ENCODE data around the gene PCDHGA7. TPM values are rescaled to one million over a fixed set of nuclear protein-coding genes. Genes with fewer than 3 reads are reported as not detected.
A peak's percentile ranks its signal among the peaks of the same experiment; 100 is the strongest.
"Not testable (repeated sequence)": the region's sequence is repeated elsewhere in the genome, so short reads cannot be mapped to it uniquely, and the experiment has no call there.

PCDHGA7 gene
- total RNA-seq, 1 experiment from 2014 or later, result 0.54 TPM

- DNase-seq (ENCODE audit: extremely low read depth, low read depth), result no peak
Measured at GRCh38 chr5:141366016-141366896, 16.3 kb upstream of the PCDHGA7 start.

GRCh38 chr5:141369994-141370848 lies 12.3 kb upstream of the PCDHGA7 start, which contains the start of gene PCDHGB3:
Gene PCDHGB3 (plus strand): TSS chr5:141370242. CDS start chr5:141370395, 153 bp downstream.
- DNase-seq (ENCODE audit: extremely low read depth, low read depth), result no peak

- DNase-seq (ENCODE audit: extremely low read depth, low read depth), result no peak
Measured at GRCh38 chr5:141371572-141372475, 10.7 kb upstream of the PCDHGA7 start.

- DNase-seq (ENCODE audit: extremely low read depth, low read depth), result no peak
Measured at GRCh38 chr5:141373673-141374317, 8.7 kb upstream of the PCDHGA7 start, which contains the start of gene PCDHGA6. Gene PCDHGA6 (plus strand): TSS chr5:141373891. CDS start chr5:141374084, 193 bp downstream.

- no peak for DNase-seq (ENCODE audit: extremely low read depth, low read depth)
Measured at GRCh38 chr5:141374627-141375026, 7.9 kb upstream of the PCDHGA7 start.

- DNase-seq (ENCODE audit: extremely low read depth, low read depth), result not testable (repeated sequence)
Measured at GRCh38 chr5:141375444-141376155, 6.9 kb upstream of the PCDHGA7 start.

GRCh38 chr5:141383345-141383744 lies 803 bp downstream of the PCDHGA7 start:
- DNase-seq (ENCODE audit: extremely low read depth, low read depth), result no peak

GRCh38 chr5:141384471-141385267 lies 2.1 kb downstream of the PCDHGA7 start:
- DNase-seq (ENCODE audit: extremely low read depth, low read depth), result no peak

GRCh38 chr5:141387557-141388311 lies 5.2 kb downstream of the PCDHGA7 start, which contains the start of gene PCDHGB4:
Gene PCDHGB4 (plus strand): TSS chr5:141387698. CDS start chr5:141387885, 187 bp downstream.
- peak; percentile 36 for DNase-seq (ENCODE audit: extremely low read depth, low read depth)

GRCh38 chr5:141388661-141389060 lies 6.1 kb downstream of the PCDHGA7 start:
- DNase-seq (ENCODE audit: extremely low read depth, low read depth), result no peak

- DNase-seq (ENCODE audit: extremely low read depth, low read depth), result no peak
Measured at GRCh38 chr5:141389153-141390042, 6.9 kb downstream of the PCDHGA7 start.

GRCh38 chr5:141392429-141393198 lies 10.1 kb downstream of the PCDHGA7 start, which contains the start of gene PCDHGA8:
Gene PCDHGA8 (plus strand): TSS chr5:141392633. CDS start chr5:141392814, 181 bp downstream.
- DNase-seq (ENCODE audit: extremely low read depth, low read depth), result no peak

GRCh38 chr5:141393267-141393666 lies 10.7 kb downstream of the PCDHGA7 start:
- no peak for DNase-seq (ENCODE audit: extremely low read depth, low read depth)

- DNase-seq (ENCODE audit: extremely low read depth, low read depth), result not testable (repeated sequence)
Measured at GRCh38 chr5:141394401-141395187, 12.1 kb downstream of the PCDHGA7 start.

Data from NCI-H460 (cell line).